SHP77 treated with DMSO at 0.1 percent for 48 hours (cell line): ENCODE measurements around the gene RNF223.

Source experiments
- DNase-seq: peaks from one replicate; lab custom pipeline; 2025; lab: John Stamatoyannopoulos, UW

RNF223 gene

GRCh38 chr1:1026599-1027413 lies 47.3 kb downstream of the RNF223 start:
- DNase-seq: no peak

- DNase-seq: no peak
These were observed 48.4 kb downstream of the RNF223 start for GRCh38 chr1:1025730-1026129.

GRCh38 chr1:1024771-1025699 lies 49.1 kb downstream of the RNF223 start:
- DNase-seq: no peak

DNA sequence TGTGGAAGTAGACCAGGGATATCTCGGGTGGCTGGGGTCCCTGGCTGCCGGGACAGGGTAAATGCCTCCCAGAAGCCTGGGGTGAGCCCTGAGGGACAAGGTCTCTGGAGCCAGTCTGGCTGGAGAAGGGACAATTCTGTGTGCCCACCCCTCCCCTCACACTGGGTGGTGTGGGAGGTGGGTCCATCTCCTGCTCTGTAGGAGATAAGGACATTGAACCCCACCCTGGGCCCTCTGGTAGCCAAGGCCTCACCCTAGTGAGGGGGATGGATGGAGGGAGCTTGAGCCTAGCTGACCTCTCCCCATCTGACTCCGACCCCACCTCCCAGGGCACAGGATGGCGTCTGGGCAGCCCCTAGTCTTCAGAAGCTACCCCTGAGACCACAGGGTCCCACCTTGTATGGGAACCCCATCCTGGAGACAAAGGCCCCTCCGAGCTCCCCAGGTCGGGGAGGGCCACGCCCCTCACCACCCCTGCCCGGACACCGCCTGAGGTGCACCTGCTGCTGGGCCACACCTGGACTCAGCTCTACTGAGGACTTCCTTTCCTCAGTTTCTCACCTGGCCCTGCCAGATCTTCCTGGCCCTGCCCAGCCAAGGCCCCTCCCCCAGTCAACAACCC lies 49.8 kb downstream of the RNF223 start:
- DNase-seq: no peak

GRCh38 chr1:1023700-1024099 lies 50.4 kb downstream of the RNF223 start:
- no peak for DNase-seq

DNA sequence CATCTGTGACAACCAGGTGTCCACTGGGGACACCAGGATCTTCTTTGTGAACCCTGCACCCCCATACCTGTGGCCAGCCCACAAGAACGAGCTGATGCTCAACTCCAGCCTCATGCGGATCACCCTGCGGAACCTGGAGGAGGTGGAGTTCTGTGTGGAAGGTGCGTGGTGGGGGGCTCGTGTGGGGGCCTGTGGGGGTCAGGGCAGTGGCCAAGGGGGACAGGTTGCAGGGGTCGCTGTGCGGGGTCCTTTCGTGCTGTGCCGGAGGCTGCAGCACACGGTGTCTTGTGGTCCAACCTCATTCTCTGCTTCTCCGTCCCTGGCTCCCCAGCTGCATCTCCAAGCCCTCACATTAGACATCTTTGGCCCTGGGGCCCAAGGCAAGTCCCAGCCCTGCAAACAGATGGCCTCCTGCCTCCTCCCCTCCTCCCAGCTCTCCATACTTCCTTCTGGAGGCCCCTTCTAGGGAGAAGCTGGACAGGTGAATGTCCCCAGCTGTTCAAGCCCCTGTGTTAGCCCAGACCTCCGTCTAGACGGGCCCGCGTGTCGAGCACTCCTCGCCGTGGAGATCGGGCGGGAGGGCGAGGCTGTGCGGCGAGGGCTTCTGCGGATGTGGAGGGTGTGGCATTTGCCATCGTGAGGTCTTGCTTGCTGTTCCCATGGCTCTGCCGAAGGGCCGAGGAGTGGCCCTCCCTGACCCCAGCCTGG lies 51.6 kb downstream of the RNF223 start:
- DNase-seq: no peak

- no peak for DNase-seq
These were observed 52.2 kb downstream of the RNF223 start for GRCh38 chr1:1021920-1022259.

- no peak for DNase-seq
These were observed 52.8 kb downstream of the RNF223 start for GRCh38 chr1:1021010-1021919.
